Neural cell (in vitro differentiated cells): ENCODE measurements around the gene CYP39A1. TPM values are rescaled to one million over a fixed set of nuclear protein-coding genes. Genes with fewer than 3 reads are reported as not detected.

Source experiments
- H2AFZ ChIP-seq: fragments of 200-600, 300-800 bp; sonication (generic), shearing (Covaris generic); 2 replicates; pipeline ENCODE4 v1.6.0; 2014; ENCODE audit warnings: low read depth, mild to moderate bottlenecking, antibody characterized with exemption, low read length, moderate library complexity
- H3F3A ChIP-seq: fragments of 200-600 bp; shearing (Covaris generic); 2 replicates; pipeline ENCODE4 v1.6.1; 2016; ENCODE audit warnings: mild to moderate bottlenecking, moderate library complexity, mixed read lengths, antibody characterized with exemption, low read length; ENCODE audit not compliant: insufficient read depth, poor library complexity, severe bottlenecking
- H3K27ac ChIP-seq: fragments of 200-600, 300-800 bp; sonication (generic), shearing (Covaris generic); 2 replicates; pipeline ENCODE4 v1.5.1; 2014; ENCODE audit warnings: mild to moderate bottlenecking, low read length, moderate library complexity
- H3K27me3 ChIP-seq: fragments of 300-800, 200-600 bp; sonication (generic), shearing (Covaris generic); 2 replicates; pipeline ENCODE4 v1.6.0; 2014; ENCODE audit warnings: mild to moderate bottlenecking, low read depth, low read length, moderate library complexity; ENCODE audit not compliant: insufficient read depth
- H3K36me3 ChIP-seq: fragments of 300-800, 200-600 bp; sonication (generic), shearing (Covaris generic); 2 replicates; pipeline ENCODE4 v1.5.1; 2014; ENCODE audit warnings: mild to moderate bottlenecking, antibody characterized with exemption, low read length, moderate library complexity; ENCODE audit not compliant: insufficient read depth
- H3K4me2 ChIP-seq: fragments of 300-800, 200-600 bp; sonication (generic), shearing (Covaris generic); 2 replicates; pipeline ENCODE4 v1.6.0; 2014; ENCODE audit warnings: mild to moderate bottlenecking, low read length
- H3K4me3 ChIP-seq: fragments of 300-800, 200-600 bp; sonication (generic), shearing (Covaris generic); 2 replicates; pipeline ENCODE4 v1.5.1; 2014; ENCODE audit warnings: mild to moderate bottlenecking, low read length, moderate library complexity
- H3K79me2 ChIP-seq: fragments of 200-600 bp; shearing (Covaris generic); replicated peaks from 2 replicates; pipeline ENCODE4 v1.6.0; 2014; ENCODE audit warnings: mild to moderate bottlenecking, low read length, moderate library complexity; ENCODE audit not compliant: insufficient read depth
- H3K9ac ChIP-seq: fragments of 300-800, 200-600 bp; sonication (generic), shearing (Covaris generic); 2 replicates; pipeline ENCODE4 v1.6.1; 2016; ENCODE audit warnings: mild to moderate bottlenecking, low read length, mixed read lengths
- H3K9me2 ChIP-seq: fragments of 200-600 bp; shearing (Covaris generic); 2 replicates; pipeline ENCODE4 v1.6.1; 2016; ENCODE audit warnings: mild to moderate bottlenecking, low read length, mixed read lengths; ENCODE audit not compliant: insufficient read depth
- H3K9me3 ChIP-seq: fragments of 200-600, 300-800 bp; sonication (generic), shearing (Covaris generic); 2 replicates; pipeline ENCODE4 v1.6.1; 2016; ENCODE audit warnings: mild to moderate bottlenecking, mixed run types, low read length, moderate library complexity, mixed read lengths
- H4K20me1 ChIP-seq: fragments of 200-600 bp; shearing (Covaris generic); 2 replicates; pipeline ENCODE4 v1.6.1; 2016; ENCODE audit warnings: mild to moderate bottlenecking, mixed run types; ENCODE audit not compliant: insufficient read depth
- EP300 ChIP-seq: fragments of 450-650 bp; conservative IDR thresholded peaks from 2 replicates; pipeline ENCODE4 v1.6.1; 2014; ENCODE audit warnings: antibody characterized with exemption, mild to moderate bottlenecking, moderate library complexity; ENCODE audit not compliant: poor library complexity, severe bottlenecking
- EZH2 ChIP-seq: fragments of 200-600, 300-800 bp; shearing (Covaris generic), sonication (generic); IDR thresholded peaks from 2 replicates; pipeline ENCODE4 v1.6.1; 2014; ENCODE audit warnings: antibody characterized with exemption, low read length, borderline replicate concordance, mild to moderate bottlenecking; ENCODE audit not compliant: insufficient read depth, poor library complexity, severe bottlenecking
- MXI1 ChIP-seq: fragments of 450-650 bp; conservative IDR thresholded peaks from 2 replicates; pipeline ENCODE4 v1.6.1; 2014; ENCODE audit warnings: antibody characterized with exemption, mild to moderate bottlenecking; ENCODE audit not compliant: poor library complexity, severe bottlenecking
- POLR2AphosphoS5 ChIP-seq: IDR thresholded peaks from 2 replicates; pipeline ENCODE4 v1.6.1; 2012
- RAD21 ChIP-seq: fragments of 450-650 bp; conservative IDR thresholded peaks from 2 replicates; pipeline ENCODE4 v1.6.1; 2014; ENCODE audit warnings: antibody characterized with exemption, mild to moderate bottlenecking, moderate library complexity
- REST ChIP-seq: IDR thresholded peaks from 2 replicates; pipeline ENCODE4 v1.6.1; 2012; ENCODE audit warnings: borderline replicate concordance
- SMC3 ChIP-seq: fragments of 450-650 bp; conservative IDR thresholded peaks from 2 replicates; pipeline ENCODE4 v1.6.1; 2014; ENCODE audit warnings: antibody characterized with exemption, mild to moderate bottlenecking, moderate library complexity; ENCODE audit not compliant: poor library complexity
- TAF1 ChIP-seq: IDR thresholded peaks from 2 replicates; pipeline ENCODE4 v1.6.1; 2012; ENCODE audit warnings: low read depth
- polyA plus RNA-seq: library from polyadenylated mRNA; depleted of rRNA; stranded (reverse); fragments of >200 nt; gene quantifications from 2 replicates; pipeline ENCODE4 v1.2.3, GENCODE V29; 2014
- TF ChIP-seq, protein P1 (sequence below): fragments of 450-650 bp; IDR thresholded peaks from 2 replicates; pipeline ENCODE4 v1.5.1; 2014; ENCODE audit warnings: antibody characterized with exemption, mild to moderate bottlenecking, moderate library complexity; ENCODE audit not compliant: poor library complexity, severe bottlenecking

The CYP39A1 gene
- polyA plus RNA-seq, 1 donor from 2014 or later = 1.4 TPM

- Histone ChIP-seq H3K4me3 (no peak overlapping the region), H3K27me3 (no peaks in the 10 kb centered on the region), H3F3A (no peaks in the 10 kb centered on the region), H3K9me2 (no peaks in the 10 kb centered on the region), H3K27ac (no peak overlapping the region), H3K79me2 (no peaks in the 10 kb centered on the region), H2AFZ (no peak overlapping the region), H3K36me3 (no peaks in the 10 kb centered on the region), H3K4me2 (no peak overlapping the region), H3K9ac (no peak overlapping the region), H3K9me3 (no peaks in the 10 kb centered on the region), H4K20me1 (no peaks in the 10 kb centered on the region)
- TF ChIP-seq RAD21 (no peak), MXI1 (no peak), EZH2 (no peak), EP300 (no peak), POLR2AphosphoS5 (no peak), TAF1 (no peak), REST (no peak), SMC3 (no peak)
- TF ChIP-seq, protein P1, sequence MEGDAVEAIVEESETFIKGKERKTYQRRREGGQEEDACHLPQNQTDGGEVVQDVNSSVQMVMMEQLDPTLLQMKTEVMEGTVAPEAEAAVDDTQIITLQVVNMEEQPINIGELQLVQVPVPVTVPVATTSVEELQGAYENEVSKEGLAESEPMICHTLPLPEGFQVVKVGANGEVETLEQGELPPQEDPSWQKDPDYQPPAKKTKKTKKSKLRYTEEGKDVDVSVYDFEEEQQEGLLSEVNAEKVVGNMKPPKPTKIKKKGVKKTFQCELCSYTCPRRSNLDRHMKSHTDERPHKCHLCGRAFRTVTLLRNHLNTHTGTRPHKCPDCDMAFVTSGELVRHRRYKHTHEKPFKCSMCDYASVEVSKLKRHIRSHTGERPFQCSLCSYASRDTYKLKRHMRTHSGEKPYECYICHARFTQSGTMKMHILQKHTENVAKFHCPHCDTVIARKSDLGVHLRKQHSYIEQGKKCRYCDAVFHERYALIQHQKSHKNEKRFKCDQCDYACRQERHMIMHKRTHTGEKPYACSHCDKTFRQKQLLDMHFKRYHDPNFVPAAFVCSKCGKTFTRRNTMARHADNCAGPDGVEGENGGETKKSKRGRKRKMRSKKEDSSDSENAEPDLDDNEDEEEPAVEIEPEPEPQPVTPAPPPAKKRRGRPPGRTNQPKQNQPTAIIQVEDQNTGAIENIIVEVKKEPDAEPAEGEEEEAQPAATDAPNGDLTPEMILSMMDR = no peak
Measured at GRCh38 chr6:46690911-46691451, 38.4 kb upstream of the CYP39A1 start.

- H3F3A ChIP-seq = no peaks in the 10 kb centered on the region
- H2AFZ ChIP-seq = no peak overlapping the region
- no peak for TF ChIP-seq SMC3
- TF ChIP-seq MXI1 = no peak
- no peak for TF ChIP-seq TAF1
- no peak for TF ChIP-seq EZH2
- H3K4me3 ChIP-seq = no peak overlapping the region
- no peaks in the 10 kb centered on the region for H4K20me1 ChIP-seq
- H3K27ac ChIP-seq = no peak overlapping the region
- H3K27me3 ChIP-seq = no peaks in the 10 kb centered on the region
- no peak overlapping the region for H3K9ac ChIP-seq
- H3K9me3 ChIP-seq = no peaks in the 10 kb centered on the region
- H3K36me3 ChIP-seq = no peaks in the 10 kb centered on the region
- H3K9me2 ChIP-seq = no peaks in the 10 kb centered on the region
- no peaks in the 10 kb centered on the region for H3K79me2 ChIP-seq
- H3K4me2 ChIP-seq = no peak overlapping the region
Measured at GRCh38 chr6:46690141-46690755, 37.6 kb upstream of the CYP39A1 start.
